HG02970 (cell line): ENCODE measurements around the gene RAB3C.

ENCODE experiments used
- ATAC-seq: cut with Tn5 transposase; IDR thresholded peaks from one replicate; pipeline ENCODE4 v1.9.1; 2021; ENCODE audit warnings: mild to moderate bottlenecking, moderate library complexity, moderate number of reproducible peaks; ENCODE audit not compliant: unreplicated experiment, low FRiP score

The RAB3C gene

DNA sequence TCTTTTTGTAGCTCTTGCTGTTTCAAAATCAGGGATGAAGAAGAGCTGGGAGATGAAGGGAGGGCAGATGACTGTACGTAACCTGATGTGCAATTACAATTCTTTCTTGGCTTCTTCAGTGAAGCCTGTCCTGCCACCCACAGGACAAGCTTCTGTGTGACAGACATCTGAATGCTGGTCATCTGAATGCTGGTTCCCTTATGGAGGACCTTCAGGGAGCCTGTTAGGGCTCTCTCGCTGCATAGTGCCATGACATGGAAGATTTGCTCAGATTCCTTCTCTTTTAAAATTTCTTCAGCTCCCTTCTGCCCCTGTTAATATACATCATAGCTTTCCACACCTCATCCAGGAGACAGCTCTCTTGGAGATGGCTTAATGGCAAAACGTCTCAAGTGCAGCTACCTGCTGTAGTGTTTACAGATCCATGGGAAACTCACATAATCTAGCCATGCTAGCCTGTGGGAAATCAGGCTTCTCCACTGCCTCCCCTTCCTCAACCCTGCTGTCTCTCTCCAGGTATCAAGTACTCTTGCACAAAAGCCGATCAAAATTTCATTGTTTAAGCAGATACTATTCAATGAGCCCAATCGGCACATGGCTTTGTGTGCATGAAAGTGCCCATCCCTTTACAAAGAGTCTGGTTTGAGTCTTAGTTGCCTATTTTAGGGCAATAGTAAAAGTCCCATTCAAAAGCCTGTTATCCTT is 134.6 kb downstream of the RAB3C start:
- no peak for ATAC-seq

DNA sequence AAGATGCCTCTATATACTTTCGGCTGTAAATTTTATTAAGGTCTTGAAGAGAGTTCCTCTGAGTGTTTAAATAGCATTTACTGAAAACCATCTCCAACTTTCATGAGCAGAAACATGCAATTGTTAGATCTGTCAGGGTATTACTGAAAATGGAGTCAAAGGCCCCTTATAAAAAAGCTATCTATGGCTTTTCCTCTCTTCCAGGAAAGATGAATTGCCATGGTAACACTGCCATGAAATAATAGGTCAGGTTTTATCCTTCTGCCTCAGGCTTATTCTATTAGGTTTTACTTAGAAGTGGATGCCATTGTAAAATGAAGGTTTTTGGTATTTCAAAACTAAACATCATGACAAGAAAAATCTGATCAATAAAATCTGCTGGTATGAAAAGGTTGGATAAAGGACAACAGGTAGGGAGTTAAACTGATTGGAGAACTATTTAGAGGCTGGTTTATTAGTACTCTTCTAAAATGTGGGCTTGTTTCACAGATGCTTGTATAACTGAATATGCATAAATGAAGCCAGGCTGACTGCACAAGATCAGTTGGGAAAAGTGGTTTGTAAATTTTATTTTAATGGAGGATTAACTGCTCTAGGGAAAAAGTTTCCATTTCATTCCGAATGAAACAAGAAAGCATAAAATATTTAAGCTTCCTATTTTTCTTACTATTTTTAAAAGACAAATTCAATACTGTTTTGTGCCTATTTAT is 135.5 kb downstream of the RAB3C start:
- ATAC-seq = no peak

DNA sequence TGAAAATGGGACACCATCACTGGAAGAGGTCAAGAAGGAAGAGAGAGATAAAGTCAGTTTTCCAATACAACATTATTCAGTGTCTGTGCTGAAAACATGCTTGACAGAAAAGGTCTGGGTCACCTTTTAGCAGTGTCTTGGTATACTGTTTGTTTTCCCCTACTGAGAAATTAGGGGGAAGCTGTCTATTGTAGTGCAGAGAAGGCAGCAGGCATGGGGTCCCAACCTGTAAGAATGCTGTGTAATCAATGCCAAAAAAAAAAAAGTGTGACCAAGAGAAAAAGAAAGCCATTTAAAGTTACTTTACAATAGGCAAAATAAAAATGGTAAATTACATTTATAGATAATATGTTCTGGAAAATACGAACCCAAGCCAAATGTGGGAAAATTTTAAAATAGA is 139.3 kb downstream of the RAB3C start:
- ATAC-seq = no peak

DNA sequence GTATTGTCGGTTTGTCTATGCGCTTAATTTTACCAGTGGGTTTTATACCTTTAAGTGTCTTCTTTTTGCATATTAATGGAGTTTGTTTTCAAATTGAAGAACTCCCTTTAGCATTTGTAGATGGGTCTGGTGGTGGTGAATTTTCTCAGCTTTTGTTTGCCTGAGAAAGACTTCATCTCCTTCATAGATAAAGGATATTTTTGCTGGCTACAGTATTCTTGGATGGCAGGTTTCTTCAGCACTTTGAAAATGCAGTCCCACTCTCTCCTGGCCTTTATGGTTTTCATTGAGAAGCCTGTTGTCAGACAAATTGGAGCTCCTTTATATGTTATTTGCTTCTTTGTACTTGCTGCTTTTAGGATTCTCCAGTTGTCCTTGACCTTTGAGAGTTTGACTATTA is 142.1 kb downstream of the RAB3C start:
- ATAC-seq = no peak

DNA sequence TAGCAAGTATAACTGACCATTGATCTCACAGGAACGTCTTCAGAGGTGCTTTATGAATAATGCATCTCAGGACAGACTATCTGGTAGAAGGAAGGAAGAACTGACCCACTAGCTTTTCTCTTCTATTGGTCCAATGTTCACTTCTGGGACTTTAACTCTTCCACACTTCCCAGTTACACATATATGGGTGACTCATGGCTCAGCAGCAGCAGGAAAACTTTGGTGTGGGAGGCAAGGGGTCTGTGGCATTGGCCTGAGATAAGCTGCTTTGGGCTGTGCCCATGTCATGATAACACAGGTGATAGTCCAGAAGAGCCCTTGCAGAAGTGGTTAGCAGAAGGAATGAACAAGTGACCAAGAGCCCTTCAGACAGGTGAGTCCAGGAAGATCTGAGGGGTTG is 148.8 kb downstream of the RAB3C start:
- ATAC-seq = no peak

DNA sequence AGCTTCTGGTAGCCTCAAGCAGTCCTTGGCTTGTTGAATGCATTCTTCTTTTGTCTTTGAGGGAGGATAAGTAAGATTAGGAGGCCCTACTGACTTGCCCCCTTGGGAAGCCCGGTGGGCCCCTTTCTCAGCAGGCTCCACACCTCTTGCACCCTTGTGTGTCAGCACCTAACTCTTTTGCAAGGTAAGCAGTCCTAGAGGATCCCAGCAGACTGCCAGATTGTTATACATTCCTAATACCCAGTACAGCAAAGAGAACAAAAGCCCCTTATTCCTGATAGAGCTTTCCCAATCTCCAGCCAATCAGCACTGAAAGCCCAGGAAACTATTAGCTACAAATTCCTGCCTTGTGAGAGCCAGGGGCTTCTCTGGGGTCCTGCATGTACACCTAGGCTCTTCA is 152.8 kb downstream of the RAB3C start:
- no peak for ATAC-seq

GRCh38 chr5:58736214-58736613 is 153.3 kb downstream of the RAB3C start:
- no peak for ATAC-seq

GRCh38 chr5:58737671-58738070 is 154.8 kb downstream of the RAB3C start:
- ATAC-seq = no peak

- ATAC-seq = no peak
These were observed 155.5 kb downstream of the RAB3C start for GRCh38 chr5:58738336-58738735.

- no peak for ATAC-seq
These were observed 156.2 kb downstream of the RAB3C start for GRCh38 chr5:58739051-58739450.

- no peak for ATAC-seq
These were observed 158.1 kb downstream of the RAB3C start for GRCh38 chr5:58740956-58741355.

GRCh38 chr5:58745350-58745749 is 162.5 kb downstream of the RAB3C start:
- ATAC-seq = no peak

- no peak for ATAC-seq
These were observed 163.4 kb downstream of the RAB3C start for GRCh38 chr5:58746321-58746720.

DNA sequence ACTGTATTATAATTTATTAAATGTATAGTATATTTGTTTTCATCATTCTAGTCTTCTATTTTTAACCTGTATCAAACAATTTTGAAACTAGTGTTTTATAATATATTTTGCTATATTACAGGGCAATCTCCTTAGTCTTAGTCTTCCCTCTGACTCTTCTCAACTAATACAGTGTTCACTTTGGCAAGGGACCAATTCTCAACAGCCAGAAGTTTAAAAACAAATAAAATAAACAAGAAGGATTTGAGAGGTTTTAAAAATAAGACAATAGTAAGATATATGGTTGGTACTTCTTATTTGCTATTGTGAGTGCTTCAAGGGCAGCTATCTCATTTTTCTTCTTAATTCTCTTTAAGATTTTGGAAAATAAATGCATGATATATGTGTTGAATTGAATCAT is 167.2 kb downstream of the RAB3C start:
- no peak for ATAC-seq

DNA sequence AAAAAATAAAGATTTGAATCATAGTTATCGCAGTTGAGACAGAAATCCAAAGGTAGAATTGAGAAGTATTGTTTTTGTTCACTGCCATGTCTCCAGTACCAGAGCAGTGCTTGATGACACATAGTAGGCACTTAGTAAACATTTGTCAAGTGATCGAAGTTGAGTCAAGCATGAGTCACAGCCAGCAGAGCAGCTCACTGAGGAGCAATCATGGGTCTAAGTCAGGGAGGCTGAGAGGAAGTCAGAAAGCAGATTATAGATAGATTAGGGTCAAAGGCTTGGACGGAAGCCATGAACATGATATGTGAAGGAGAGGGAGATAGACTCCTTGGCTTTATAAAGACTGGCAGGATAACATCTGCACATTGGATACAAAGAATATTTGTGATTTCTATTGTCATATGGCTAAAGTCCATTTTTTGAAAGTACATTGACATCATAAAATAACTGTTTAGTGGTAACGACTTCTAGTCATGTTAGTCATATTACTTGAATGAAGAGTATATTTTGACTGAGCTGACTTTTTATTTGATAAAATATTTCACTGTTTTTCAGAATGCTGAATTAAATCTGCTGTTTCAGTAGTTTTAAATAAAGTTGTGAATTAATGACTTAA is 168.5 kb downstream of the RAB3C start:
- ATAC-seq = no peak

- ATAC-seq = no peak
These were observed 169.2 kb downstream of the RAB3C start for GRCh38 chr5:58752104-58752503.

- no peak for ATAC-seq
These were observed 170.6 kb downstream of the RAB3C start for GRCh38 chr5:58753446-58753845.

DNA sequence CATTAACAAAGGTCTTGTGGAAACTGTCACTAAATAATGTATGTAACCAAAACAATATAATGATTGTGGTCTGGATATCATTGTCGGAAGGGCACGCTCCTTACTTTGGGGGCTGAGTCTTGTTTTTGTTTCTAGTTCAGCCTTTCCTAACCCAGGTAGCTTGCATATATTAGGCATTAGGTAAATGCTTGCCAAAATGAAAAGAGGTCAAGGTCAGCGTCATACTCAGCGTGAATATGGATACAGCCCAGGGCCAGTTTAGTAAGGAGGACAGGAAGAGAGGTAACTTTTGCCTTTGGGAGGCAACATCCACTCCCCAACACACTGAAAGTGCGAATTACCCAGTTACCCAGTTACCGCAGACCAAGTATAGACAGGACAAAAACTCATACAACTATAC is 171.4 kb downstream of the RAB3C start:
- no peak for ATAC-seq

DNA sequence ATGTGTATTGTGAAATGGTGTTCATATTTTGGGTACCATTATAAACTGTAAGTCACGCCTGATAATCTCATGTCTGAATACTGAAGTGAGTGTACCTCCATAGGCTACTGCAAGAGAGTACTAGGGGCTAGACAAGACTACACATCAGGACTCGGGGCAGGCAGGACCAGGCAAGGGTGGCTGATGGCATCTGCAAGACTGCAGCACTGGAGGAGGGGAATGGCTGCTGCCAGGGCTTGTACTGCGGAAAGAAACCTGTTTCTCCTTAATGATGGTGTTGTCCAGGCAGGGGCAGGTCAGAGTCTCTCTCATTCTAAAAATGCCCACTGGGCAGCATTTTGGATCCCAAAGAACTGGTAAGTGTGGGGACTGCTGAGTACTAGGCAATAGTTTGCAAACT is 172.5 kb downstream of the RAB3C start:
- ATAC-seq = no peak

DNA sequence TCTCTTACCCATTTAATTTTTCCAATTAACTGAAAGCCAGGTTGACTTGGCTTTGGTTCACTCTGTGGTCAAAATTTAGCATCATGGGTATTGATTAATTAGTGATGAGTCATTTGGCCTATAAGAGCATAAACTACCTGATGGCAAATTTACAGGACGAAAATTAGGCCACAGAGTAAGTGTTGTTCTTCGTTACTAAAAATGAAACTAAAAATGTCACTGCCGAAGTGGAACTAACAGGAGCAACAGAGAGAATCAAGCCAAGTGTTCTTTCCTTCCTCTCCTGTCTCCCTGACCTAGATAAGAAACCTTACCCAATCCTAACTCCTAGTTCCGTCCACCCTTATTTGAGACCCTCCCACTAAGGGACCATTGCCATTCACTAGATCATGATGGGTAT is 176.9 kb downstream of the RAB3C start:
- ATAC-seq = peak; percentile 80

DNA sequence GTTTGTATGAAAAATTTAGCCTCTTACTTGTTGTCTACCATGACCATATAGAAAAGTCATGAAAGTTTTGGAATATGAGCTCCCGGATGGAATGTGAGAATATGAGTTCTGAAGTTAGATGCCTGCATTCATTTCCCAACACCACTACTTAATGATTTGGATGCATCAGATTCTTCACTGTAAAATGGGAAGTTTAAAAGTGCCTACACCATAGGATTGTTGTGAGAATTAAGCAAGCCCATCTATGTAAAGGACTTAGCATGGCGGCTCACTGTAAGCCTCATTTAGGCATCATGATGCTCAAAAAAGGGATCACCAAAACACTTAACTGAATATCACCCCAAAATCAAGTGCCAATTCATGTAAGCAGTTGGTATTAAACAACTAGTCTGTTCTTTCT is 177.3 kb downstream of the RAB3C start:
- ATAC-seq = peak; percentile 9

DNA sequence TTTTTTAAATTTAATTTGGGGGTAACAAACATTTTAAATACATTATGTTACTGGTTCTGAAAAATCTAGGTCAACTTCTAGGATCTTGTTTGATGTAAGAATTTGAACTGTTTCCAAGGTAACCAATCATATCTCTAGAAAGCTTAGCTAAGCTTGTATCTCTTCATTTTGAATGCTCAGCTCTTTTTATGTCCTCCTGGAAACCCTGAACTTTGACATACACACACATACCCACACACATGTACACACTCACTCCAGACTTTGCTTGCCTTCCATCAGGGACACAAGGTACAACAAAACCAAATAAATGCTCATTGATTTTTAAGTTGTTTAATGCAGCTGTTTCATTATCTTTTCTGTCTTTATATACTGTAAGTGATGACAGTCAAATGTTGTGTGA is 178.5 kb downstream of the RAB3C start:
- ATAC-seq = no peak
